HCT116 (cell line): Measurements from ENCODE around the gene RAET1E. TPM values are rescaled to one million over a fixed set of nuclear protein-coding genes. Genes with fewer than 3 reads are reported as not detected.

Source experiments
- ATAC-seq: fragments of 200-7000 bp; cut with Tn5 transposase; 2 replicates; pipeline ENCODE4 v1.9.1; 2020; ENCODE audit warnings: mild to moderate bottlenecking, moderate library complexity
- BruUV-seq: library from RNA; stranded (reverse); fragments of 400-500 nt; replicated peaks from 2 replicates; lab custom pipeline; 2021; lab: Mats Ljungman, UMichigan
- CTCF ChIA-PET: fragments of 300-600 bp; sonication (Branson Sonifier 250); formaldehyde crosslinking; loops from one replicate; lab custom pipeline; 2021; ENCODE audit warnings: antibody characterized with exemption; lab: Charles Lee
- POLR2A ChIA-PET: fragments of 300-600, 350-600 bp; sonication (Branson Sonifier 250); formaldehyde crosslinking; loops from one replicate; lab custom pipeline; 2021; ENCODE audit warnings: antibody characterized with exemption; lab: Charles Lee
- RAD21 ChIA-PET, 2 experiments: fragments of 300-600 bp; sonication (Branson Sonifier 250); formaldehyde crosslinking; loops; one replicate each; lab custom pipeline; 2023; ENCODE audit warnings: low total read pairs in 2 of 2; ENCODE audit not compliant: uncharacterized antibody in 2 of 2, unreplicated experiment in 2 of 2, low non-redundant PET in 1 of 2; lab: Charles Lee
- DNase-seq: peaks from one replicate; pipeline ENCODE4 v3.0.0-alpha.2; 2010; ENCODE audit warnings: low read depth, low spot score
- H2AFZ ChIP-seq: fragments of 200-600 bp; shearing (Covaris generic), sonication (generic); 2 replicates; pipeline ENCODE4 v1.6.1; 2017; ENCODE audit warnings: low read depth, mixed run types, mixed read lengths, antibody characterized with exemption, low read length; ENCODE audit not compliant: poor library complexity, severe bottlenecking
- H3K27ac ChIP-seq: 2 replicates; pipeline ENCODE4 v1.5.1; 2012; ENCODE audit warnings: low read depth, low read length
- H3K27me3 ChIP-seq: fragments of 200-600 bp; sonication (generic); 2 replicates; pipeline ENCODE4 v1.6.1; 2016; ENCODE audit warnings: mixed run types, low read length, mixed read lengths; ENCODE audit not compliant: insufficient read depth
- H3K36me3 ChIP-seq, 2 experiments: fragments of 200-500 bp in 1 of 2; fragments of 200-600 bp in 1 of 2; sonication (Bioruptor generic) in 1 of 2; sonication (generic) in 1 of 2; 2 replicates each; pipeline versions ENCODE4 v1.5.1 to v1.6.1; 2014 to 2016; ENCODE audit warnings: low read length in 2 of 2, inconsistent platforms in 1 of 2, mixed read lengths in 1 of 2, mixed run types in 1 of 2; ENCODE audit not compliant: insufficient read depth in 2 of 2, control insufficient read depth in 1 of 2
- H3K4me1 ChIP-seq, 2 experiments: fragments of 200-600 bp in 1 of 2; sonication (generic) in 1 of 2; 2 replicates each; pipeline versions ENCODE4 v1.5.1 to v1.6.1; 2012 to 2017; ENCODE audit warnings: low read length in 2 of 2, inconsistent platforms in 1 of 2, mild to moderate bottlenecking in 1 of 2, mixed read lengths in 1 of 2, mixed run types in 1 of 2, moderate library complexity in 1 of 2; ENCODE audit not compliant: insufficient read depth in 2 of 2, control insufficient read depth in 1 of 2
- H3K4me2 ChIP-seq: fragments of 200-600 bp; sonication (generic); 2 replicates; pipeline ENCODE4 v1.6.1; 2017; ENCODE audit warnings: mixed run types, low read length, mixed read lengths
- H3K4me3 ChIP-seq, 2 experiments: fragments of 200-600 bp in 1 of 2; sonication (generic) in 1 of 2; replicated peaks in 1 of 2; 2 replicates each; pipeline ENCODE4 v1.5.1; 2011 to 2016; ENCODE audit warnings: low read length in 2 of 2, control low read depth in 1 of 2, low read depth in 1 of 2, mild to moderate bottlenecking in 1 of 2, mixed read lengths in 1 of 2, mixed run types in 1 of 2
- H3K79me2 ChIP-seq: fragments of 200-600 bp; sonication (generic); 2 replicates; pipeline ENCODE4 v1.6.1; 2017; ENCODE audit warnings: mild to moderate bottlenecking, mixed run types, low read length, moderate library complexity, mixed read lengths; ENCODE audit not compliant: insufficient read depth
- H3K9ac ChIP-seq: fragments of 200-600 bp; sonication (generic); 2 replicates; pipeline ENCODE4 v1.6.1; 2016; ENCODE audit warnings: low read length, mixed read lengths
- H3K9me2 ChIP-seq: fragments of 200-600 bp; sonication (generic), shearing (Covaris generic); 2 replicates; pipeline ENCODE4 v1.6.1; 2017; ENCODE audit warnings: mixed run types, mild to moderate bottlenecking, moderate library complexity; ENCODE audit not compliant: insufficient read depth
- H3K9me3 ChIP-seq, 2 experiments: fragments of 200-500 bp in 1 of 2; fragments of 200-600 bp in 1 of 2; sonication (Bioruptor generic) in 1 of 2; sonication (generic) in 1 of 2; 2 replicates each; pipeline ENCODE4 v1.6.1; 2014 to 2017; ENCODE audit warnings: low read length in 2 of 2, mixed read lengths in 2 of 2, inconsistent platforms in 1 of 2, low read depth in 1 of 2, mild to moderate bottlenecking in 1 of 2, mixed run types in 1 of 2, moderate library complexity in 1 of 2; ENCODE audit not compliant: control insufficient read depth in 1 of 2, insufficient read depth in 1 of 2
- H4K20me1 ChIP-seq: fragments of 200-600 bp; sonication (generic), shearing (Covaris generic); 2 replicates; pipeline ENCODE4 v1.6.1; 2017; ENCODE audit warnings: mixed run types, mild to moderate bottlenecking, moderate library complexity; ENCODE audit not compliant: insufficient read depth
- EGR1 ChIP-seq: IDR thresholded peaks from 2 replicates; pipeline ENCODE4 v1.6.1; 2012; ENCODE audit warnings: low read depth
- ELF1 ChIP-seq: IDR thresholded peaks from 2 replicates; pipeline ENCODE4 v1.6.1; 2012; ENCODE audit warnings: low read depth, borderline replicate concordance
- EZH2 ChIP-seq: fragments of 200-600 bp; sonication (generic); IDR thresholded peaks from 2 replicates; pipeline ENCODE4 v1.6.1; 2017; ENCODE audit warnings: antibody characterized with exemption, mixed run types
- FOSL1 ChIP-seq: IDR thresholded peaks from 2 replicates; pipeline ENCODE4 v1.6.1; 2012; ENCODE audit warnings: low read depth
- JUND ChIP-seq: IDR thresholded peaks from 2 replicates; pipeline ENCODE4 v1.6.1; 2012
- POLR2A ChIP-seq: IDR thresholded peaks from 2 replicates; pipeline ENCODE4 v1.7.0; 2011; ENCODE audit warnings: borderline replicate concordance; ENCODE audit not compliant: insufficient read depth, insufficient read length; ENCODE audit errors: extremely low read depth
- POLR2AphosphoS5 ChIP-seq: IDR thresholded peaks from 2 replicates; pipeline ENCODE4 v1.6.1; 2011; ENCODE audit warnings: mild to moderate bottlenecking, low read depth, low read length, moderate library complexity
- SP1 ChIP-seq: IDR thresholded peaks from 2 replicates; pipeline ENCODE4 v1.6.1; 2012; ENCODE audit warnings: low read depth
- SRF ChIP-seq: IDR thresholded peaks from 2 replicates; pipeline ENCODE4 v1.6.1; 2012; ENCODE audit warnings: low read depth
- TCF7L2 ChIP-seq: IDR thresholded peaks from 2 replicates; pipeline ENCODE4 v1.7.0; 2011; ENCODE audit warnings: borderline replicate concordance, inconsistent platforms; ENCODE audit not compliant: insufficient read depth, insufficient read length; ENCODE audit errors: extremely low read depth
- YY1 ChIP-seq: IDR thresholded peaks from 2 replicates; pipeline ENCODE4 v1.6.1; 2011; ENCODE audit warnings: low read length, low read depth, moderate library complexity, mild to moderate bottlenecking; ENCODE audit not compliant: insufficient replicate concordance; ENCODE audit errors: extremely low read depth
- ZBTB33 ChIP-seq: IDR thresholded peaks from 2 replicates; pipeline ENCODE4 v1.6.1; 2011; ENCODE audit warnings: mild to moderate bottlenecking, low read length, moderate library complexity; ENCODE audit not compliant: insufficient replicate concordance; ENCODE audit errors: extremely low read depth
- ZFX ChIP-seq: fragments of 450-650 bp; IDR thresholded peaks from 2 replicates; pipeline ENCODE4 v1.6.1; 2017
- ZNF274 ChIP-seq: fragments of 200-500 bp; sonication (Bioruptor generic); IDR thresholded peaks from 2 replicates; pipeline ENCODE4 v1.6.1; 2014; ENCODE audit warnings: mild to moderate bottlenecking, low read depth, low read length, inconsistent platforms
- intact Hi-C: fragments of 100-400 bp; cut with micrococcal nuclease; formaldehyde crosslinking; loops from 2 replicates; pipeline ENCODE4 v1.10.0; 2022
- total RNA-seq: library from RNA; stranded (reverse); gene quantifications from one replicate; pipeline ENCODE4 v1.2.1, GENCODE V29; 2021; ENCODE audit not compliant: unreplicated experiment
- TF ChIP-seq, protein P1 (sequence below): IDR thresholded peaks from 2 replicates; pipeline ENCODE4 v1.6.1; 2012
- TF ChIP-seq, protein P2 (sequence below), 3 experiments: fragments of 200-600 bp in 1 of 3; sonication (generic) in 1 of 3; IDR thresholded peaks in 2 of 3; conservative IDR thresholded peaks in 1 of 3; 2 replicates each; pipeline ENCODE4 v1.5.1; 2012 to 2017; ENCODE audit warnings: low read depth in 2 of 3, low read length in 2 of 3, antibody characterized with exemption in 1 of 3, borderline replicate concordance in 1 of 3, control low read depth in 1 of 3, mild to moderate bottlenecking in 1 of 3, mixed read lengths in 1 of 3, mixed run types in 1 of 3, moderate library complexity in 1 of 3; ENCODE audit not compliant: insufficient read depth in 1 of 3
- TF ChIP-seq, protein P3 (sequence below): IDR thresholded peaks from 2 replicates; pipeline ENCODE4 v1.6.1; 2012; ENCODE audit warnings: low read depth
- TF ChIP-seq, protein P4 (sequence below): IDR thresholded peaks from 2 replicates; pipeline ENCODE4 v1.6.1; 2012

The RAET1E gene
- total RNA-seq, 1 experiment from 2014 or later, result 3.9 TPM

DNA sequence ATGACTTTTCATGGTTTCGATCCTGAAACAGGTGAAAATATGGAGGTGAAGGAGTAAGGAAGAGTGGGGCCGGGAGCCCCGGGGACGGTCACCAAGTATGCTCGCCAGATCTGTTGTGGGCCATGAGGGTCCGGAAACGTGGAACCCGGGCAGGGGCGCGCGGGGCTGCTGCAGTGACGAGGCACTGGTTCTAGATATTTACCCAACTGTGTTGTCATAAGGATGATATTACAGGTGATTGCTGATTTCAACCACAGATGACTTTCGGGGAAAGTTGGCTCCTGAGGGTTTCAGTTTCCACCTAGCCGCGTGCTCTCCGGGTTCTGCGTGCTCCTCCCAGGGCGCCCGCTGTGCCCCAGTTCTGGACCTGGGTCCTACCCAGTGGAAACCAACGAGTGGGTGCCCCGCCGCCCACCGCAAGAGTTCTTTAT lies 12.8 kb upstream of the RAET1E start:
- Histone ChIP-seq H3K9ac (no peak overlapping the region), H4K20me1 (no peaks in the 10 kb centered on the region), H3K9me3 (peaks cover 5 to 6% of the 10 kb centered on the region in 2 experiments; a peak in 2 of 4 replicates), H2AFZ (no peak overlapping the region), H3K4me3 (no peak overlapping the region), H3K27ac (no peak overlapping the region), H3K9me2 (no peaks in the 10 kb centered on the region), H3K4me2 (no peak overlapping the region), H3K36me3 (no peaks in the 10 kb centered on the region), H3K4me1 (no peaks in the 10 kb centered on the region), H3K27me3 (no peaks in the 10 kb centered on the region), H3K79me2 (no peaks in the 10 kb centered on the region)
- ChIA-PET POLR2A (no interaction called here), CTCF (no interaction called here), RAD21 (no interaction called here)
- DNase-seq, result no peak
- intact Hi-C loops, result no loop called here
- BruUV-seq, result no TSS peak
- TF ChIP-seq EGR1 (no peak), TCF7L2 (no peak), ZFX (no peak), FOSL1 (no peak), ZBTB33 (no peak), SRF (no peak), ZNF274 (no peak), EZH2 (no peak), POLR2A (no peak), ELF1 (no peak), POLR2AphosphoS5 (no peak), JUND (no peak), SP1 (no peak), YY1 (no peak)
- TF ChIP-seq, protein P1, sequence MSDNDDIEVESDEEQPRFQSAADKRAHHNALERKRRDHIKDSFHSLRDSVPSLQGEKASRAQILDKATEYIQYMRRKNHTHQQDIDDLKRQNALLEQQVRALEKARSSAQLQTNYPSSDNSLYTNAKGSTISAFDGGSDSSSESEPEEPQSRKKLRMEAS, result no peak
- TF ChIP-seq, protein P2, sequence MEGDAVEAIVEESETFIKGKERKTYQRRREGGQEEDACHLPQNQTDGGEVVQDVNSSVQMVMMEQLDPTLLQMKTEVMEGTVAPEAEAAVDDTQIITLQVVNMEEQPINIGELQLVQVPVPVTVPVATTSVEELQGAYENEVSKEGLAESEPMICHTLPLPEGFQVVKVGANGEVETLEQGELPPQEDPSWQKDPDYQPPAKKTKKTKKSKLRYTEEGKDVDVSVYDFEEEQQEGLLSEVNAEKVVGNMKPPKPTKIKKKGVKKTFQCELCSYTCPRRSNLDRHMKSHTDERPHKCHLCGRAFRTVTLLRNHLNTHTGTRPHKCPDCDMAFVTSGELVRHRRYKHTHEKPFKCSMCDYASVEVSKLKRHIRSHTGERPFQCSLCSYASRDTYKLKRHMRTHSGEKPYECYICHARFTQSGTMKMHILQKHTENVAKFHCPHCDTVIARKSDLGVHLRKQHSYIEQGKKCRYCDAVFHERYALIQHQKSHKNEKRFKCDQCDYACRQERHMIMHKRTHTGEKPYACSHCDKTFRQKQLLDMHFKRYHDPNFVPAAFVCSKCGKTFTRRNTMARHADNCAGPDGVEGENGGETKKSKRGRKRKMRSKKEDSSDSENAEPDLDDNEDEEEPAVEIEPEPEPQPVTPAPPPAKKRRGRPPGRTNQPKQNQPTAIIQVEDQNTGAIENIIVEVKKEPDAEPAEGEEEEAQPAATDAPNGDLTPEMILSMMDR (IDR thresholded peaks at IDR 0.05 in 2 of 3, conservative IDR thresholded peaks at IDR 0.05 in 1 of 3; ENCODE audit: borderline replicate concordance in 1 of 3, insufficient read depth in 1 of 3, low read depth in 2 of 3, low read length in 2 of 3), result no peak
- TF ChIP-seq, protein P3, sequence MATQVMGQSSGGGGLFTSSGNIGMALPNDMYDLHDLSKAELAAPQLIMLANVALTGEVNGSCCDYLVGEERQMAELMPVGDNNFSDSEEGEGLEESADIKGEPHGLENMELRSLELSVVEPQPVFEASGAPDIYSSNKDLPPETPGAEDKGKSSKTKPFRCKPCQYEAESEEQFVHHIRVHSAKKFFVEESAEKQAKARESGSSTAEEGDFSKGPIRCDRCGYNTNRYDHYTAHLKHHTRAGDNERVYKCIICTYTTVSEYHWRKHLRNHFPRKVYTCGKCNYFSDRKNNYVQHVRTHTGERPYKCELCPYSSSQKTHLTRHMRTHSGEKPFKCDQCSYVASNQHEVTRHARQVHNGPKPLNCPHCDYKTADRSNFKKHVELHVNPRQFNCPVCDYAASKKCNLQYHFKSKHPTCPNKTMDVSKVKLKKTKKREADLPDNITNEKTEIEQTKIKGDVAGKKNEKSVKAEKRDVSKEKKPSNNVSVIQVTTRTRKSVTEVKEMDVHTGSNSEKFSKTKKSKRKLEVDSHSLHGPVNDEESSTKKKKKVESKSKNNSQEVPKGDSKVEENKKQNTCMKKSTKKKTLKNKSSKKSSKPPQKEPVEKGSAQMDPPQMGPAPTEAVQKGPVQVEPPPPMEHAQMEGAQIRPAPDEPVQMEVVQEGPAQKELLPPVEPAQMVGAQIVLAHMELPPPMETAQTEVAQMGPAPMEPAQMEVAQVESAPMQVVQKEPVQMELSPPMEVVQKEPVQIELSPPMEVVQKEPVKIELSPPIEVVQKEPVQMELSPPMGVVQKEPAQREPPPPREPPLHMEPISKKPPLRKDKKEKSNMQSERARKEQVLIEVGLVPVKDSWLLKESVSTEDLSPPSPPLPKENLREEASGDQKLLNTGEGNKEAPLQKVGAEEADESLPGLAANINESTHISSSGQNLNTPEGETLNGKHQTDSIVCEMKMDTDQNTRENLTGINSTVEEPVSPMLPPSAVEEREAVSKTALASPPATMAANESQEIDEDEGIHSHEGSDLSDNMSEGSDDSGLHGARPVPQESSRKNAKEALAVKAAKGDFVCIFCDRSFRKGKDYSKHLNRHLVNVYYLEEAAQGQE, result no peak
- TF ChIP-seq, protein P4, sequence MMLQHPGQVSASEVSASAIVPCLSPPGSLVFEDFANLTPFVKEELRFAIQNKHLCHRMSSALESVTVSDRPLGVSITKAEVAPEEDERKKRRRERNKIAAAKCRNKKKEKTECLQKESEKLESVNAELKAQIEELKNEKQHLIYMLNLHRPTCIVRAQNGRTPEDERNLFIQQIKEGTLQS, result no peak
- TF ChIP-seq, all 23 proteins: peak for 0
- no peak for ATAC-seq
